Stimulated activated CD4-positive, alpha-beta T cell treated with anti-CD3 and anti-CD28 coated beads, Interleukin-12 subunit alpha, Interleukin-12 subunit beta, amount 100 ng/mL, for 48 hours (primary cell): ENCODE results near the gene ATP8B1.
"Not testable (repeated sequence)": the region's sequence is repeated elsewhere in the genome, so short reads cannot be mapped to it uniquely, and the experiment has no call there.

Source experiments
- DNase-seq, 3 donors: peaks; one replicate each; pipeline ENCODE4 v3.0.0-alpha.2; 2020; ENCODE audit warnings: low read depth in 2 of 3, low spot score in 1 of 3

Gene ATP8B1

GRCh38 chr18:57674891-57675290 lies 128.2 kb downstream of the ATP8B1 start:
- DNase-seq: no peak

- DNase-seq: no peak
Measured at GRCh38 chr18:57670046-57670445, 133.1 kb downstream of the ATP8B1 start.

- DNase-seq: no peak
Measured at GRCh38 chr18:57668021-57668420, 135.1 kb downstream of the ATP8B1 start.

- no peak for DNase-seq
Measured at GRCh38 chr18:57666818-57667497, 136.2 kb downstream of the ATP8B1 start.

GRCh38 chr18:57664568-57665165 lies 138.4 kb downstream of the ATP8B1 start:
- DNase-seq: no peak

- DNase-seq: no peak
Measured at GRCh38 chr18:57660961-57661360, 142.2 kb downstream of the ATP8B1 start.

GRCh38 chr18:57659460-57660102 lies 143.5 kb downstream of the ATP8B1 start:
- no peak for DNase-seq

GRCh38 chr18:57657542-57657941 lies 145.6 kb downstream of the ATP8B1 start:
- no peak for DNase-seq

GRCh38 chr18:57655740-57656139 lies 147.4 kb downstream of the ATP8B1 start:
- no peak for DNase-seq

GRCh38 chr18:57651914-57652313 lies 151.2 kb downstream of the ATP8B1 start:
- DNase-seq: no peak

- DNase-seq: no peak
Measured at GRCh38 chr18:57649556-57650500, 153.3 kb downstream of the ATP8B1 start.

GRCh38 chr18:57648414-57648813 lies 154.7 kb downstream of the ATP8B1 start:
- DNase-seq: no peak

- DNase-seq: no peak
Measured at GRCh38 chr18:57644540-57644939, 158.6 kb downstream of the ATP8B1 start.

GRCh38 chr18:57643726-57644125 lies 159.4 kb downstream of the ATP8B1 start:
- DNase-seq: not testable (repeated sequence)

GRCh38 chr18:57642462-57642861 lies 160.7 kb downstream of the ATP8B1 start:
- not testable (repeated sequence) for DNase-seq

GRCh38 chr18:57640749-57641148 lies 162.4 kb downstream of the ATP8B1 start:
- DNase-seq: no peak

- no peak for DNase-seq
Measured at GRCh38 chr18:57640236-57640635, 162.9 kb downstream of the ATP8B1 start.

GRCh38 chr18:57635003-57635822 lies 167.9 kb downstream of the ATP8B1 start:
- no peak for DNase-seq

GRCh38 chr18:57631697-57632096 lies 171.4 kb downstream of the ATP8B1 start:
- no peak for DNase-seq

GRCh38 chr18:57630754-57631595 lies 172.1 kb downstream of the ATP8B1 start:
- no peak for DNase-seq
